Stimulated activated CD8-positive, alpha-beta memory T cell treated with anti-CD3 and anti-CD28 coated beads, Interleukin-12 subunit alpha, Interleukin-12 subunit beta, amount 100 ng/mL, for 1 hour (primary cell): ENCODE measurements around the gene TSPAN32.

ENCODE experiments used
- DNase-seq: peaks from one replicate; pipeline ENCODE4 v3.0.0-alpha.2; 2020; ENCODE audit warnings: low read depth

Gene TSPAN32

DNA sequence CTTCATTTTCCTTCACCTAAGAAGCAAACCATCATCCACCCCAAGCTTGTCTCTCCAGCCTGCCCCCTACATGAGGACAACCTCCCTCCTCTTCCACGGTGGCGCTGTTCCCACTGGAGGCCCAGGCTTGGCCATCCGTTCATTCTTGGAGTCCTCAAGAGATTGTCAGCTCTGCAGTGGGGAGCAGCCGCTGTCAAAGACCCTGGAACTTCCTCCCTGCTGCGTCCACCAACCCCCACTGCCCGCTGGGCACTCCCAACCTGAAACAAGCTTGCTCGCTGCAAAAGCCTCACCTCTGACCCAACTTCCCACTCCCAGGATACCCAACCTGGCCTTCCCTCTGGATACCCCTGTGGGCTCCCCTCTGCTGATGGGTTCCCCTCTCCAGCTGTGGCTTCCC lies 64.9 kb downstream of the TSPAN32 start:
- no peak for DNase-seq

- no peak for DNase-seq
Measured at GRCh38 chr11:2367266-2368160, 65.7 kb downstream of the TSPAN32 start.
